Mucosa of rectum (tissue), 2 donors: ENCODE data around the gene EVA1A.

Experiments used
- H3K27ac ChIP-seq, 2 donors: one replicate each; pipeline ENCODE4 v1.7.0; 2013; ENCODE audit warnings: inconsistent platforms in 2 of 2, low read depth in 2 of 2, low read length in 2 of 2
- H3K27me3 ChIP-seq, 2 donors: one replicate each; pipeline ENCODE4 v1.7.0; 2013; ENCODE audit warnings: low read length in 2 of 2; ENCODE audit not compliant: control insufficient read depth in 2 of 2, insufficient read depth in 2 of 2
- H3K36me3 ChIP-seq, 2 donors: one replicate each; pipeline ENCODE4 v1.7.0; 2013; ENCODE audit warnings: low read length in 2 of 2; ENCODE audit not compliant: control insufficient read depth in 2 of 2, insufficient read depth in 2 of 2
- H3K4me1 ChIP-seq, 2 donors: one replicate each; pipeline ENCODE4 v1.7.0; 2013; ENCODE audit warnings: low read length in 2 of 2, mild to moderate bottlenecking in 1 of 2; ENCODE audit not compliant: control insufficient read depth in 2 of 2, insufficient read depth in 2 of 2
- H3K4me3 ChIP-seq, 2 donors: one replicate each; pipeline ENCODE4 v1.7.0; 2013; ENCODE audit warnings: low read length in 2 of 2
- H3K9ac ChIP-seq, 2 donors: one replicate each; pipeline ENCODE4 v1.7.0; 2013; ENCODE audit warnings: low read length in 2 of 2, low read depth in 1 of 2, mild to moderate bottlenecking in 1 of 2
- H3K9me3 ChIP-seq, 2 donors: one replicate each; pipeline ENCODE4 v1.7.0; 2013; ENCODE audit warnings: low read length in 2 of 2; ENCODE audit not compliant: control insufficient read depth in 2 of 2
- donor health status: healthy.
- donor health status: Normal muscosa, but diverticular disease.

Gene EVA1A

DNA sequence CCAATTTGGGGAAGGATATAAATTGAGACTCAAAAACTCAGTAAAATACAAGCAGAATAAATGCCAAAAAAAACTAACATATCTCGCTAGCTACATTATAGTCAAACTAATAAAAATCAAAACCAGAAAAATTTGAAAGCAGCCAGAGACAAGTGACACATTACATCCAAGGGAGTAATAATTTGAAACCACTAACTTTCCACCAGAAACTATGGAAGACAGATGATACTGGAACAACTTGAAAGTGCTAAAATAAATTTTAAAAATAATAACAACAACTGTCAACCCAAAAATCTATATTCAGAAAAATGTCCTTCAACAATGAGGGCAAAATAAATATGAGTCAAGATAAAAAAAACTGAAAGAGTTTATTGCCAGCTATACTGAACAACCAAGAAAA is 110.7 kb downstream of the EVA1A start:
- H3K4me3 ChIP-seq, result no peak overlapping the region
- H3K27me3 ChIP-seq, result no peaks in the 10 kb centered on the region
- H3K9me3 ChIP-seq, result no peaks in the 10 kb centered on the region
- H3K9ac ChIP-seq, result no peak overlapping the region
- no peaks in the 10 kb centered on the region for H3K36me3 ChIP-seq
- H3K27ac ChIP-seq, result no peak overlapping the region
- H3K4me1 ChIP-seq, result no peaks in the 10 kb centered on the region

DNA sequence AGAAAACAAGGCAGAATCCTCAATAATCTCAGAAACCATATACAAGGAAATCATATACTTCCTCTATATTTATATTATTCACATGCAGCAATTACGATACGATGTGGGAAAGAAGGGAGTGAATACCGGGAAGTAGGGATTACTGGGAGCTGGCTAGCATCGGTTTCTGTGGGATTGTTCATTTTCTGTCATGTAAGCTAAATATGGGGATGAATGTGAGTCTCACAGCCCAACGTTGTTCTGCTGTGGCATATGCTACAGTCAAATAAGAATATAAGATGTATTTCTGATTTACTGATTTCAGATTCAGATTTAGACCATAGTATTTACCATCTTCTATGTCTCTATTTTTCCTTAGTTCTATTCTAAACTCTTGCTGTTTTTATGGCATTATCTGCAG is 113.6 kb downstream of the EVA1A start:
- H3K4me3 ChIP-seq, result no peak overlapping the region
- no peaks in the 10 kb centered on the region for H3K4me1 ChIP-seq
- no peaks in the 10 kb centered on the region for H3K36me3 ChIP-seq
- no peaks in the 10 kb centered on the region for H3K27me3 ChIP-seq
- H3K9me3 ChIP-seq, result no peaks in the 10 kb centered on the region
- H3K9ac ChIP-seq, result no peak overlapping the region
- no peak overlapping the region for H3K27ac ChIP-seq
